ENCODE results near the gene HS1BP3.

GRCh38 chr2:20697322-20697934 lies 46.5 kb upstream of the HS1BP3 start:
- TF ChIP-seq CTCF (IDR thresholded peaks at IDR 0.05) (no peak), POLR2A (IDR thresholded peaks at IDR 0.05) (no peak)

Measured in lower leg skin (tissue), 3 donors.